SK-N-SH treated with all-trans-retinoic acid at 6 μM for 48 hours (cell line): Measurements from ENCODE around the gene TECPR1.

Experiments used
- ATAC-seq: fragments of 200-7000 bp; cut with Tn5 transposase; 3 replicates; pipeline ENCODE4 v1.9.1; 2020; ENCODE audit warnings: mild to moderate bottlenecking, moderate library complexity
- BACH2 ChIP-seq: fragments of 250-450 bp; sonication (Bioruptor Pico); IDR thresholded peaks from 2 replicates; pipeline ENCODE4 v1.9.0; 2021; ENCODE audit warnings: mild to moderate bottlenecking, borderline replicate concordance
- CREB5 ChIP-seq: fragments of 250-450 bp; sonication (Bioruptor Pico); IDR thresholded peaks from 2 replicates; pipeline ENCODE4 v1.5.1; 2020; ENCODE audit warnings: low read depth, mild to moderate bottlenecking, moderate library complexity
- CSRNP3 ChIP-seq: fragments of 250-450 bp; sonication (Bioruptor Pico); IDR thresholded peaks from 2 replicates; pipeline ENCODE4 v1.5.1; 2021; ENCODE audit warnings: mild to moderate bottlenecking, moderate library complexity
- ESRRG ChIP-seq: fragments of 250-450 bp; sonication (Bioruptor Pico); IDR thresholded peaks from 2 replicates; pipeline ENCODE4 v1.6.1; 2021; ENCODE audit warnings: mild to moderate bottlenecking
- GLIS3 ChIP-seq: fragments of 250-450 bp; sonication (Bioruptor Pico); IDR thresholded peaks from 2 replicates; pipeline ENCODE4 v1.5.0; 2020; ENCODE audit warnings: mild to moderate bottlenecking, moderate library complexity
- ISL1 ChIP-seq: fragments of 250-450 bp; sonication (Bioruptor Pico); IDR thresholded peaks from 2 replicates; pipeline ENCODE4 v2.1.2; 2022; ENCODE audit warnings: mild to moderate bottlenecking, moderate library complexity
- OSR1 ChIP-seq: fragments of 250-450 bp; sonication (Bioruptor Pico); IDR thresholded peaks from 2 replicates; pipeline ENCODE4 v1.8.0; 2022; ENCODE audit warnings: moderate library complexity, mild to moderate bottlenecking, inconsistent platforms
- PATZ1 ChIP-seq: fragments of 250-450 bp; sonication (Bioruptor Pico); IDR thresholded peaks from 2 replicates; pipeline ENCODE4 v1.8.0; 2020; ENCODE audit warnings: mild to moderate bottlenecking, moderate library complexity, borderline replicate concordance
- SNAI2 ChIP-seq: fragments of 250-450 bp; sonication (Bioruptor Pico); IDR thresholded peaks from 2 replicates; pipeline ENCODE4 v1.5.0; 2020; ENCODE audit warnings: mild to moderate bottlenecking, moderate library complexity
- TSHZ2 ChIP-seq: fragments of 250-450 bp; sonication (Bioruptor Pico); IDR thresholded peaks from 2 replicates; pipeline ENCODE4 v1.5.0; 2020; ENCODE audit warnings: mild to moderate bottlenecking, moderate library complexity
- ZC3H10 ChIP-seq: fragments of 250-450 bp; sonication (Bioruptor Pico); IDR thresholded peaks from 2 replicates; pipeline ENCODE4 v1.5.1; 2021; ENCODE audit warnings: mild to moderate bottlenecking, moderate library complexity
- ZFP3 ChIP-seq: fragments of 250-450 bp; sonication (Bioruptor Pico); IDR thresholded peaks from 2 replicates; pipeline ENCODE4 v1.5.0; 2020; ENCODE audit warnings: mild to moderate bottlenecking, moderate library complexity
- ZFP30 ChIP-seq: fragments of 450-650 bp; formaldehyde crosslinking; IDR thresholded peaks from 2 replicates; pipeline ENCODE4 v1.5.0; 2022; ENCODE audit warnings: mild to moderate bottlenecking, moderate library complexity
- ZNF70 ChIP-seq: fragments of 450-650 bp; formaldehyde crosslinking; IDR thresholded peaks from 2 replicates; pipeline ENCODE4 v1.5.0; 2020; ENCODE audit warnings: mild to moderate bottlenecking, moderate library complexity
- ZNF8 ChIP-seq: fragments of 450-650 bp; formaldehyde crosslinking; IDR thresholded peaks from 2 replicates; pipeline ENCODE4 v1.5.0; 2020; ENCODE audit warnings: mild to moderate bottlenecking, moderate library complexity

TECPR1 gene

GRCh38 chr7:98288064-98288823 lies 36.2 kb upstream of the TECPR1 start (continued):
- no peak for TF ChIP-seq PATZ1

- no peak for ATAC-seq
- TF ChIP-seq GLIS3 (CRISPR knock-in tag) (no peak), OSR1 (CRISPR knock-in tag) (no peak), CSRNP3 (no peak), ZFP30 (no peak), CREB5 (CRISPR knock-in tag) (no peak), ZC3H10 (CRISPR knock-in tag) (no peak)
These were observed 35.5 kb upstream of the TECPR1 start for GRCh38 chr7:98287486-98287959.

- TF ChIP-seq CREB5 (CRISPR knock-in tag) (no peak), BACH2 (no peak)
- ATAC-seq: no peak
These were observed 34.9 kb upstream of the TECPR1 start for GRCh38 chr7:98286701-98287485.

GRCh38 chr7:98286093-98286539 lies 34.1 kb upstream of the TECPR1 start:
- ATAC-seq: no peak
- TF ChIP-seq ZNF8 (no peak), TSHZ2 (CRISPR knock-in tag) (no peak), ESRRG (CRISPR knock-in tag) (no peak), ZFP3 (CRISPR knock-in tag) (0 out of 2 replicates have a peak, but pooled peaks have one; percentile 45), ZNF70 (CRISPR knock-in tag) (no peak)
- TF ChIP-seq, all 23 proteins: peak for 1

- TF ChIP-seq SNAI2 (CRISPR knock-in tag) (no peak), ESRRG (CRISPR knock-in tag) (no peak), ZFP30 (no peak), ZNF70 (CRISPR knock-in tag) (no peak), GLIS3 (CRISPR knock-in tag) (no peak), ISL1 (CRISPR knock-in tag) (no peak)
- no peak for ATAC-seq
These were observed 33.4 kb upstream of the TECPR1 start for GRCh38 chr7:98285157-98286092.
